Measurements from ENCODE around the gene IL12B.

The IL12B gene

DNA sequence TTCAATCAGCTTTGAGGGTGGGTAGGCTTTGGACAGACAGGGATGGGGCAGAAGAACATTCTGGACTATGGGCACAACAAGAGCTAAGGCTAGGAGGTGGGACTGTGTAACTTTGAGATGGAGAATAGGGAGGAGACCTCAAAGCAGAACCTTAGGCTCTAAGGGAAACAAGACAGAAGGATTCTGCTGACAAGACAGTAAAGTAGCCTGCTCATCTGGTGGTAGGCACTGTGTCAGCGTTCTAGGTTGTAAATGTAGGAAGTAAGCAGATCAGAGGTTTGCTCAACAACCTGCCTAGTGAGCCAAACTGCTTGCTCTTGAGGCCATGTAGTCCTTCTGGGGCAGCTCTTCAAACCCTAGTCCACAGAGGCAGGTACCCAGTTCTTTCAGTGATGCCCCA is 15.0 kb upstream of the IL12B start:
- Histone ChIP-seq H3K4me1 (ENCODE audit: control insufficient read depth, insufficient read depth, low read length) (no peaks in the 10 kb centered on the region), H3K27me3 (ENCODE audit: control insufficient read depth in 1 of 2, insufficient read depth in 2 of 2, low read length in 2 of 2) (no peaks in the 10 kb centered on the region), H3K27ac (ENCODE audit: low read length) (no peak overlapping the region), H3K4me3 (ENCODE audit: low read length in 2 of 2) (no peak overlapping the region), H3K9ac (ENCODE audit: low read length in 2 of 2) (no peak overlapping the region), H3K36me3 (ENCODE audit: control insufficient read depth in 2 of 2, insufficient read depth in 2 of 2, low read length in 2 of 2) (no peaks in the 10 kb centered on the region), H3K9me3 (ENCODE audit: control insufficient read depth in 2 of 2, low read length in 2 of 2) (peaks cover 4 to 13% of the 10 kb centered on the region in 2 donors)

- H3K9me3 ChIP-seq (ENCODE audit: control insufficient read depth in 2 of 2, low read length in 2 of 2), result peaks cover 4 to 10% of the 10 kb centered on the region in 2 donors
- no peak overlapping the region for H3K27ac ChIP-seq (ENCODE audit: low read length)
- no peak overlapping the region for H3K4me3 ChIP-seq (ENCODE audit: low read length in 2 of 2)
- no peaks in the 10 kb centered on the region for H3K36me3 ChIP-seq (ENCODE audit: control insufficient read depth in 2 of 2, insufficient read depth in 2 of 2, low read length in 2 of 2)
- H3K27me3 ChIP-seq (ENCODE audit: control insufficient read depth in 1 of 2, insufficient read depth in 2 of 2, low read length in 2 of 2), result no peaks in the 10 kb centered on the region
- no peak overlapping the region for H3K9ac ChIP-seq (ENCODE audit: low read length in 2 of 2)
- no peaks in the 10 kb centered on the region for H3K4me1 ChIP-seq (ENCODE audit: control insufficient read depth, insufficient read depth, low read length)
These were observed 13.2 kb upstream of the IL12B start for GRCh38 chr5:159343295-159344094.

DNA sequence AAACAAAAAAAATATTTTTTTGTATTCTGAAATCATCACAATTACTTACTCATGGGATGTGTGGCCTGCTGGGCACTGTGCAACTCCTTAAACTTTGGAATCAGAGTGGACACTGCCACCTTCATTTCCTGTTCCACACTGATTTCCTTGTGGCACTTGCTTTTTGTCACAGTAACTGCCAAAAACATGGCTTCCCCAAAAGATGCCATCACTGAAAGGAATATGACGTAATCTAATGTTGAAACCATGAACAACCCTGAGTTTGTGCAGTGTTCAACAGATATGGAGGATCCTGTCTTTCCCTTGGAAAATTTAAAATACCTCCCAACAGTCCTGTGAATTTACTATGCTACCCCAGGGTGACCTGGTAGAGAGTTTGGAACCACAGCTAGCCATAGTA is 12.6 kb upstream of the IL12B start:
- Histone ChIP-seq H3K9me3 (ENCODE audit: control insufficient read depth in 2 of 2, low read length in 2 of 2) (peaks cover 4 to 10% of the 10 kb centered on the region in 2 donors), H3K27ac (ENCODE audit: low read length) (no peak overlapping the region), H3K27me3 (ENCODE audit: control insufficient read depth in 1 of 2, insufficient read depth in 2 of 2, low read length in 2 of 2) (no peaks in the 10 kb centered on the region), H3K9ac (ENCODE audit: low read length in 2 of 2) (no peak overlapping the region), H3K4me1 (ENCODE audit: control insufficient read depth, insufficient read depth, low read length) (no peaks in the 10 kb centered on the region), H3K4me3 (ENCODE audit: low read length in 2 of 2) (no peak overlapping the region), H3K36me3 (ENCODE audit: control insufficient read depth in 2 of 2, insufficient read depth in 2 of 2, low read length in 2 of 2) (no peaks in the 10 kb centered on the region)

GRCh38 chr5:159341906-159342310 is 11.6 kb upstream of the IL12B start:
- Histone ChIP-seq H3K27ac (ENCODE audit: low read length) (no peak overlapping the region), H3K4me1 (ENCODE audit: control insufficient read depth, insufficient read depth, low read length) (no peaks in the 10 kb centered on the region), H3K9ac (ENCODE audit: low read length in 2 of 2) (no peak overlapping the region), H3K36me3 (ENCODE audit: control insufficient read depth in 2 of 2, insufficient read depth in 2 of 2, low read length in 2 of 2) (no peaks in the 10 kb centered on the region), H3K27me3 (ENCODE audit: control insufficient read depth in 1 of 2, insufficient read depth in 2 of 2, low read length in 2 of 2) (no peaks in the 10 kb centered on the region), H3K9me3 (ENCODE audit: control insufficient read depth in 2 of 2, low read length in 2 of 2) (peaks cover 4 to 10% of the 10 kb centered on the region in 2 donors), H3K4me3 (ENCODE audit: low read length in 2 of 2) (no peak overlapping the region)

- Histone ChIP-seq H3K36me3 (ENCODE audit: control insufficient read depth in 2 of 2, insufficient read depth in 2 of 2, low read length in 2 of 2) (no peaks in the 10 kb centered on the region), H3K9me3 (ENCODE audit: control insufficient read depth in 2 of 2, low read length in 2 of 2) (peaks cover 4 to 10% of the 10 kb centered on the region in 2 donors), H3K9ac (ENCODE audit: low read length in 2 of 2) (no peak overlapping the region), H3K27me3 (ENCODE audit: control insufficient read depth in 1 of 2, insufficient read depth in 2 of 2, low read length in 2 of 2) (no peaks in the 10 kb centered on the region), H3K4me1 (ENCODE audit: control insufficient read depth, insufficient read depth, low read length) (no peaks in the 10 kb centered on the region), H3K27ac (ENCODE audit: low read length) (no peak overlapping the region), H3K4me3 (ENCODE audit: low read length in 2 of 2) (no peak overlapping the region)
These were observed 10.9 kb upstream of the IL12B start for GRCh38 chr5:159341145-159341544.

GRCh38 chr5:159340511-159340910 is 10.2 kb upstream of the IL12B start:
- Histone ChIP-seq H3K4me1 (ENCODE audit: control insufficient read depth, insufficient read depth, low read length) (no peaks in the 10 kb centered on the region), H3K4me3 (ENCODE audit: low read length in 2 of 2) (no peak overlapping the region), H3K36me3 (ENCODE audit: control insufficient read depth in 2 of 2, insufficient read depth in 2 of 2, low read length in 2 of 2) (no peaks in the 10 kb centered on the region), H3K27ac (ENCODE audit: low read length) (no peak overlapping the region), H3K9ac (ENCODE audit: low read length in 2 of 2) (no peak overlapping the region), H3K27me3 (ENCODE audit: control insufficient read depth in 1 of 2, insufficient read depth in 2 of 2, low read length in 2 of 2) (no peaks in the 10 kb centered on the region), H3K9me3 (ENCODE audit: control insufficient read depth in 2 of 2, low read length in 2 of 2) (peaks cover 4 to 10% of the 10 kb centered on the region in 2 donors)

- peaks cover under 1 to 9% of the 10 kb centered on the region in 2 donors for H3K9me3 ChIP-seq (ENCODE audit: control insufficient read depth in 2 of 2, low read length in 2 of 2)
- no peak overlapping the region for H3K9ac ChIP-seq (ENCODE audit: low read length in 2 of 2)
- no peak overlapping the region for H3K27ac ChIP-seq (ENCODE audit: low read length)
- no peaks in the 10 kb centered on the region for H3K36me3 ChIP-seq (ENCODE audit: control insufficient read depth in 2 of 2, insufficient read depth in 2 of 2, low read length in 2 of 2)
- no peaks in the 10 kb centered on the region for H3K27me3 ChIP-seq (ENCODE audit: control insufficient read depth in 1 of 2, insufficient read depth in 2 of 2, low read length in 2 of 2)
- no peak overlapping the region for H3K4me3 ChIP-seq (ENCODE audit: low read length in 2 of 2)
- H3K4me1 ChIP-seq (ENCODE audit: control insufficient read depth, insufficient read depth, low read length), result no peaks in the 10 kb centered on the region
These were observed 9.2 kb upstream of the IL12B start for GRCh38 chr5:159339460-159339859.

DNA sequence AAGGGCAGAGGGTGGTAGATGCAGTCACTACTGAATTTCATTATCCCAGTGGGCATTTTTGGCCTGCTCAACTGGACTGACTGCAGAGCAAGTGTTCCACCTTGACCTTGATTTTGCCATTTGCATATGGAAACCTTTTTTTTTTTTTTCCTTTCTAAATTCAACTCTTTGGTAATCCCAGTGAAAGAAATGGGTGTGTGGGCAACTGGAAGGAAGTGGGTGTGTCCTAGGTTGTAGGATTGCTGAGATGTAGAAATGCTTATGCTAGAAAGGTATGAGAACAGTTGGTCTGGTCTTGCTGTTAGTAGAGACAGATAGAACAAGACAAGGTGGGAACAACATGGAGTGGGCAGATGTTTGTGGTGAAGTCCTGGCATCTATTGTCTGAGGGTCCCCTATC is 7.8 kb upstream of the IL12B start:
- Histone ChIP-seq H3K36me3 (ENCODE audit: control insufficient read depth in 2 of 2, insufficient read depth in 2 of 2, low read length in 2 of 2) (no peaks in the 10 kb centered on the region), H3K9ac (ENCODE audit: low read length in 2 of 2) (no peak overlapping the region), H3K4me1 (ENCODE audit: control insufficient read depth, insufficient read depth, low read length) (no peaks in the 10 kb centered on the region), H3K27me3 (ENCODE audit: control insufficient read depth in 1 of 2, insufficient read depth in 2 of 2, low read length in 2 of 2) (no peaks in the 10 kb centered on the region), H3K4me3 (ENCODE audit: low read length in 2 of 2) (no peak overlapping the region), H3K9me3 (ENCODE audit: control insufficient read depth in 2 of 2, low read length in 2 of 2) (no peaks in the 10 kb centered on the region), H3K27ac (ENCODE audit: low read length) (no peak overlapping the region)

DNA sequence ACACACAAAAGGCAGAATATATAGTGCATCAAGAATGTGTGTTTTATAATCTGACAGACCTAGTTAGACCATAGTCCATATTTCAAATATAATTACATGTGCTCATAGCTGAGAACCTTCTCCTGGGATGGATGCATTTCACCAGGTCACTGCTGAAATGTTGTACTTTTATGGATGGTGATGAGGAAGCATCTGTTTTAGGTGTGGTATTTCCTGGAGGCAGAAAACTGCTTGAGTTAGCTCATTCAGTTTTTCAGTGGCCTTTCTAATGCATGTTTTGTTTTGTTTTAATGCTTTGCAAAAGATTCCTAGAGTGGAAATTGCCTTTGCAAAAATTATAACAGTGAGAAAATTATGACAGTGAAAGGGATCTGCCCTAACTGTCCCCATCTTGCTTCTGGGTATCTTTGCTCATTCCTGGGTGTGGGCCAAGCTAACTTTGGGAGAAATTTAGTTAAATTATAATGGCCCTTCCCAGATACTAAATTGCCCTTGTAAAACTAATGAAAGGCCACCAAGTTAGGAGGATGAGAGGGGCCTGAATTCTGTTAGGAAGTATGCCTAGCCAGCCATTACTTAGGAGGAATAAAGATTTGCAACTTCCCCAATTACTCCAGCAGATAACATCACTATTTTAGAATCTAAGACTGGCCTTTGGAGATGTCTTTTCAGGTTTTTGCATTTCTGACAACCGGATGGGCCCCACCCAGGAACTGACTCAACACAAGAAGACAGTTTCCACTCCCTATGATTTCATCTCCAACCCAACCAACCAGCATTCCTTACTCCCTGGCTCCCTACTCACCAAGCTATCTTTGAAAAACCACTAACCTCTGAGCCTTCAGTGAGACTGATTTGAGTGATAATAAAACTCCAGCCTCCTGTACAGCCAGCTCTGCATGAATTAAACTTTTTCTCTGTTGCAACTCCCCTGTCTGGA is 7.0 kb upstream of the IL12B start:
- no peaks in the 10 kb centered on the region for H3K27me3 ChIP-seq (ENCODE audit: control insufficient read depth in 1 of 2, insufficient read depth in 2 of 2, low read length in 2 of 2)
- no peaks in the 10 kb centered on the region for H3K4me1 ChIP-seq (ENCODE audit: control insufficient read depth, insufficient read depth, low read length)
- H3K4me3 ChIP-seq (ENCODE audit: low read length in 2 of 2), result no peak overlapping the region
- no peaks in the 10 kb centered on the region for H3K9me3 ChIP-seq (ENCODE audit: control insufficient read depth in 2 of 2, low read length in 2 of 2)
- H3K9ac ChIP-seq (ENCODE audit: low read length in 2 of 2), result no peak overlapping the region
- H3K36me3 ChIP-seq (ENCODE audit: control insufficient read depth in 2 of 2, insufficient read depth in 2 of 2, low read length in 2 of 2), result no peaks in the 10 kb centered on the region
- H3K27ac ChIP-seq (ENCODE audit: low read length), result no peak overlapping the region

- H3K36me3 ChIP-seq (ENCODE audit: control insufficient read depth in 2 of 2, insufficient read depth in 2 of 2, low read length in 2 of 2), result no peaks in the 10 kb centered on the region
- H3K4me1 ChIP-seq (ENCODE audit: control insufficient read depth, insufficient read depth, low read length), result no peaks in the 10 kb centered on the region
- no peak overlapping the region for H3K9ac ChIP-seq (ENCODE audit: low read length in 2 of 2)
- H3K27me3 ChIP-seq (ENCODE audit: control insufficient read depth in 1 of 2, insufficient read depth in 2 of 2, low read length in 2 of 2), result peaks cover 2 to 3% of the 10 kb centered on the region in 2 donors
- H3K4me3 ChIP-seq (ENCODE audit: low read length in 2 of 2), result no peak overlapping the region
- H3K27ac ChIP-seq (ENCODE audit: low read length), result no peak overlapping the region
- no peaks in the 10 kb centered on the region for H3K9me3 ChIP-seq (ENCODE audit: control insufficient read depth in 2 of 2, low read length in 2 of 2)
These were observed 6.3 kb upstream of the IL12B start for GRCh38 chr5:159336586-159336985.
